NCI-H446 treated with DMSO at 0.1 percent for 48 hours (cell line): ENCODE measurements around the gene INPP5E.
A peak's percentile ranks its signal among the peaks of the same experiment; 100 is the strongest.
"Not testable (repeated sequence)": the region's sequence is repeated elsewhere in the genome, so short reads cannot be mapped to it uniquely, and the experiment has no call there.

Source experiments
- DNase-seq: peaks from one replicate; lab custom pipeline; 2025; lab: John Stamatoyannopoulos, UW

The INPP5E gene

DNA sequence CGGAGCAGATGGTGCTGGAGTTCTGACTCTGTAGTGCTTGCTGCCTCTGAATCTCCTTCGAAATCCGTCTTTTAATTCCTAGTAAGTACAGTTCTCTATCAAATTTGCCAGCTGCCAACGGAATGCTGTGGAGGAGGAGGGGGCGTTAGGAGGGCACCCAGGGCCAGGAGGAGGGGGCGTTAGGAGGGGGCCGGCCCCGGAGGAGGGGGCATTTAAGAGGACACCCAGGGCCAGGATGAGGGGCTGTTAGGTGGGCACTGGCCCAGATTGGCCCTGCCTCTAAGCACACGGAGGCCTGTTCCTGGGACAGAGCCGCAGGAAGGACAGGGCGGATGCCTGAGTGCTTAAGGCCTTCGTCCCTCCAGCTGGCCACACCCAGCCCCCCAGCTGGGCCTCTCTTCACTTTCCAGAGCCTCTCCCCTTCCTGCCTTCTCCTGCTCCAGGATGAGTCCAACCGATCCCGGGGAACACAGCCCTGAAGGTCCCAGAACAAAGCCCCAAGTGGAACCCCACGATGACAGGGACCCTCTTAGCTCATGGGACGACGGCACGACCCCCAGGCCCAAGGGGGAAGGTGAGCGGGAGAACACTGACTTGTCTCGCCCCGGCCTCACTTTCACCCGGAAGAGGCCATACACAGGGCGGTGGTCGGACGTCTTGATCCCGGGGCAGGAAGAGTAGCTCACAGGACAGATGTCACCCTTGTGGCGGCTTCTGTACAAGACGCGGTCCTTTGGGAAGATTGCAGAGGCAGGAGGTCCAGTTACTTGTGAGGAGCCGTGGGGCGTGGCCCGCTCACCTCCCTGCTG lies 9.8 kb downstream of the INPP5E start:
- DNase-seq = no peak

GRCh38 chr9:136429075-136429628 lies 10.5 kb downstream of the INPP5E start:
- no peak for DNase-seq

DNA sequence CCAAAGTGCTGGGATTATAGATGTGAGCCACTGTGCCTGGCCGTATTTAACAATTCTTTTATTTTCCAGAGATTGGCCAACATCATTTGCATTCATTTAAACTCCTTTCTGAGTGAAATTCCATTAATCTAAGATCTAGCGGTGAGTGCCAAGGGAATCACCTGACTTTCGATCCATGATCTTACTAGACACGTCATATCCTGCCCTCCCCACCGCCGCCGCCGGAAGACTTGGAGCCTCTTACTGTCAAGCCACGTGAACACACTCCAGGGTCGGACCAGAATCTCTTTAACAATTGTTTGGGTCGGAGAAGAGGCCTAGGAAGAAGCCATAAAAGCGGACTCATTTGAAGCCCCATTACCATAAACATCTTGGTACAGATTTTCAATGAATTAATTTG lies 12.9 kb downstream of the INPP5E start:
- no peak for DNase-seq

- DNase-seq = not testable (repeated sequence)
Measured at GRCh38 chr9:136425367-136425766, 14.3 kb downstream of the INPP5E start.

- no peak for DNase-seq
Measured at GRCh38 chr9:136424750-136425362, 14.8 kb downstream of the INPP5E start.

DNA sequence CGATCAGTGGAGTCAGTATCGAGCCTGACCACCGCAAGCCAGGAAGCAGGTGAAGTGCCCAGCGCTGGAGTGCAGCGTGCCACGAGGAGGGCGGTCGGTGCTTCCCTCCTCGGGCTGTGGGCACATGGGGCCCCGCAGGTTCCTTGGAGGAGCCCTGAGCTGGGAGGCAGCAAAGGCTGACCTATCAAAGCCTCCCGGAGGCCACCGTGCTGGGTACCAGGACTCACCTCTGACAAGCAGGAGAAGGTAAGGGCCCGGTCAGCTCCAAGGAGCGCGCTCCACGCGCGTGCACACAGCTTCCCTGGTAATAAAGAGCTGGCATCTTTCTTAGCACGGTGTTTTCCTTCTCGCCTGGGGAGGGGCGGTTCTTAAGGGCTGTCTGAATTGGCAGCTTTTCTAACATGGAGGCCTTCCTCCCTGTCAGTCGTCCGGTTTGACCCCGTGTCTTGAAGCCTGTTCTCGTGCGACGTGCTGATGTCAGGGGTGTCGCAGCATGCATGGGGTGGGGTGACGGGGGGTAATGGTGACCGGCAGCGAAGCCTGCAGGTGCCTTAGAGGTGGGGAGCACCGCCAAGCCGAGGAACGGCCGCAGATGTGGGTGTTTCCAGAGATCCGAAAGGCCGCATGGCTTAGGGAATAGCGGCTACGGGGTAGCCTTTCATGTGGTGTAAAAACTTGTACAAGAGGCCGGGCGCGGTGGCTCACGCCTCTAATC lies 16.1 kb downstream of the INPP5E start:
- DNase-seq = no peak

- DNase-seq = no peak
Measured at GRCh38 chr9:136422876-136423275, 16.8 kb downstream of the INPP5E start.

GRCh38 chr9:136421791-136422190 lies 17.9 kb downstream of the INPP5E start:
- no peak for DNase-seq

- no peak for DNase-seq
Measured at GRCh38 chr9:136419092-136419420, 20.6 kb downstream of the INPP5E start.

- DNase-seq = no peak
Measured at GRCh38 chr9:136418182-136419091, 21.2 kb downstream of the INPP5E start.

GRCh38 chr9:136416914-136417313 lies 22.7 kb downstream of the INPP5E start:
- DNase-seq = no peak

DNA sequence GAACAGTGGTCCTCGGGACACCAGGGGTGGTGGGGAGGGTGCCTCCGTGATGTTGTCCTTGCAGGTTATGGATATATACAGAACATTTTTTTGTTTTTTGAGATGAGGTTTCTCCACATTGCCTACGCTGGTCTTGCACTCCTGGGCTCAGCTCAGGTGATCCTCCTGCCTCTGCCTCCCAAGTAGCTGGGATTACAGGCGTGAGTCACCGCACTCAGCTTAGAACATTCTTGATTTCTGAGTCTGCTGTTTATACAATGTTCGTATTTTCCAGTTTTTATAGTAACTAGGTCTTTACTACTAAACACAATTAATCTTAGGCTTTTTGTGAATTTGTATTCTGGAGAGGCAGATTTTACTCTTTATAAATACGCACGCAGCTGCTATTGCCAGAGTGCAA lies 23.2 kb downstream of the INPP5E start:
- no peak for DNase-seq

DNA sequence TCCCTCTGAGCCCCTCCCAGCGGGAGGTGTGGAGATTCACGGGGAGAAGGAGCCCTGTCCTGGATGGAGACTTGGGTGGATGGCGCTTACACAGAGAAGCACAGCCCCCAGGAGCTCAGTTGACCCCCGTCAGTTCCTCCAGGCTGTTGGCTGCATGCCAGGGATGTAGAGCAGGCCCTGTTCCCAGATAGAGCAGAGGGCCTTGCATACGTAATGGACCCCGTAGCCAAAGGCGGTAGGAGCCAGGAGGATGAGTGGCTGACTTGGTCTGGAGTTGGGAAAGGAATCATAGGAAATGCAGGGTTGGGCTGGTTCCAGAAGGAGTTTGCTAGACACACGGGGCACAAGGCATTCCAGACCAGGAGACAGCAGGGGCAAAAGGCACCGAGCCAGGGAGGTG lies 26.7 kb downstream of the INPP5E start:
- DNase-seq = peak; percentile 35

- DNase-seq = no peak
Measured at GRCh38 chr9:136411378-136411777, 28.3 kb downstream of the INPP5E start.

- DNase-seq = peak; percentile 35
Measured at GRCh38 chr9:136410500-136411287, 29.0 kb downstream of the INPP5E start, which contains the start of the genes ENTR1 and PMPCA. Gene ENTR1, minus strand, starts transcription at chr9:136410614. Its CDS starts 217 bp downstream, at chr9:136410397. Gene PMPCA, plus strand, starts transcription at chr9:136410658. Its CDS starts 11 bp downstream, at chr9:136410669.

- DNase-seq = no peak
Measured at GRCh38 chr9:136409557-136410455, 29.8 kb downstream of the INPP5E start.

DNA sequence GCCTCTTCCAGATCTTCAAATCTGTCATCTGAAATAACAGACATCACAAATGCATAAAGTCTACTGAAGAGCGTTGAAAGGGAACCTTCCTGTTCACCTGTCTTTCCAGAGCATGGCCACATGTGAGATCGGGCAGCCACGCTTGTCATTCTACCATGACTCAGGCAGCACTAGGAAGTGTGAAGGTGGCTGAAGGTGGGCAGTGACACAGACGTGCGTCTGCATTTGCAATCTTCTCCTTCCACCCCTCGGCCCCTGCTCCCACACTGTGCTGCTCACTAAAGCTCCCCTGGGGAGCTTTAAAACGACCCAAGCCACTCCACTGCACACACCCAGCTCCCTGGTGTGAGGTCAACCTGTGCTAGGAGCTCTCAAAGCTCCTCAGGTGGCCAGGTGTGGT lies 31.7 kb downstream of the INPP5E start:
- DNase-seq = no peak

DNA sequence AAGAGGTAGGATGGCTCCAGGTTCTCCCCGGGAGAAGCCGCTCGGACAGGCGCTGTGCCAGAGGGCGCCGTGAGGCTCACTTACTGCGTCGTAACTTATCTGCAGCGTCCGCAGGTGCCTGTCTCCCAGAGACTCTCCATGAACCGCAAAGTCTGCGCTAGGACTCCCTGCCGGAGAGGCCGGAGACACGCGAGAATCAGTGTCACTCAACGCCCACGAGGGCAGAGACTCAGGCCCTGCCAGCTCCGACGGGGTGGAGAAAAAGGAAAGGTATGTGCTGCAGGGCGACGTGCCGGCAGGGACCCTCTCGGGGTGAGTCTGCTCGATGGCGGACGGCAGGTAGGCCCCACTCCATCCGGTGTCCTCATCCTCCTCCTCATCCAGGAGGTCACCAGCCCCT lies 32.6 kb downstream of the INPP5E start:
- DNase-seq = not testable (repeated sequence)

GRCh38 chr9:136405904-136406303 lies 33.7 kb downstream of the INPP5E start:
- not testable (repeated sequence) for DNase-seq

- no peak for DNase-seq
Measured at GRCh38 chr9:136405481-136405880, 34.2 kb downstream of the INPP5E start.
